ENCODE measurements around the gene KLF3.

DNA sequence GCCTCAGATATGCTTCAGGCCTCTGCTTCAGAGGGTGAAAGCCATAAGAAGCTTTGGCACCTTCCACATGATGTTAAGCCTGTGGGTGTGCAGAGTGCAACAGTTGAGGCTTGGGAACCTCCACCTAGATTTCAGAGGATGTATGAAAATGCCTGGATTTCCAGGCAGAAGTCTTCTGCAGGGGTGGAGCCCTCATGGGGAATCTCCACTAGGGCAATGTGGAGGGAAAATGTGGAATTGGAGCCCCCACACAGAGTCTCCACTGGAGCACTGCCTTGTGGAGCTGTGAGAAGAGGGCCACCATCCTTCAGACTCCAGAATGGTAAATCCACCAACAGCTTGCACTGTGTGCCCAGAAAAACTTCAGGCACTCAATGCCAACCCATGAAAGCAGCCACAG, 83.6 kb downstream of the KLF3 start:
- TF ChIP-seq, protein P1, sequence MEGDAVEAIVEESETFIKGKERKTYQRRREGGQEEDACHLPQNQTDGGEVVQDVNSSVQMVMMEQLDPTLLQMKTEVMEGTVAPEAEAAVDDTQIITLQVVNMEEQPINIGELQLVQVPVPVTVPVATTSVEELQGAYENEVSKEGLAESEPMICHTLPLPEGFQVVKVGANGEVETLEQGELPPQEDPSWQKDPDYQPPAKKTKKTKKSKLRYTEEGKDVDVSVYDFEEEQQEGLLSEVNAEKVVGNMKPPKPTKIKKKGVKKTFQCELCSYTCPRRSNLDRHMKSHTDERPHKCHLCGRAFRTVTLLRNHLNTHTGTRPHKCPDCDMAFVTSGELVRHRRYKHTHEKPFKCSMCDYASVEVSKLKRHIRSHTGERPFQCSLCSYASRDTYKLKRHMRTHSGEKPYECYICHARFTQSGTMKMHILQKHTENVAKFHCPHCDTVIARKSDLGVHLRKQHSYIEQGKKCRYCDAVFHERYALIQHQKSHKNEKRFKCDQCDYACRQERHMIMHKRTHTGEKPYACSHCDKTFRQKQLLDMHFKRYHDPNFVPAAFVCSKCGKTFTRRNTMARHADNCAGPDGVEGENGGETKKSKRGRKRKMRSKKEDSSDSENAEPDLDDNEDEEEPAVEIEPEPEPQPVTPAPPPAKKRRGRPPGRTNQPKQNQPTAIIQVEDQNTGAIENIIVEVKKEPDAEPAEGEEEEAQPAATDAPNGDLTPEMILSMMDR (IDR thresholded peaks at IDR 0.05) = no peak
- no peak for TF ChIP-seq EZH2 (IDR thresholded peaks at IDR 0.05)

All from neural progenitor cell (in vitro differentiated cells).